ENCODE data around the gene UBAC1. TPM values are rescaled to one million over a fixed set of nuclear protein-coding genes. Genes with fewer than 3 reads are reported as not detected.
"Not testable (repeated sequence)": the region's sequence is repeated elsewhere in the genome, so short reads cannot be mapped to it uniquely, and the experiment has no call there.

UBAC1 gene
- total RNA-seq, 2 donors from 2014 or later: 37.9 to 39.3 TPM

- H3K4me3 ChIP-seq: no peak overlapping the region
- peaks cover 0 to 4% of the 10 kb centered on the region in 2 donors for H3K4me1 ChIP-seq (ENCODE audit: control insufficient read depth in 1 of 2, low read depth in 2 of 2)
- no peaks in the 10 kb centered on the region for H3K36me3 ChIP-seq
- no peaks in the 10 kb centered on the region for H3K27me3 ChIP-seq (replicated peaks; ENCODE audit: insufficient read depth)
- ATAC-seq (ENCODE audit: insufficient number of reproducible peaks, low FRiP score, low read depth): no peak
- H3K9me3 ChIP-seq: no peaks in the 10 kb centered on the region
- no peak overlapping the region for H3K27ac ChIP-seq
- TF ChIP-seq CTCF (IDR thresholded peaks at IDR 0.05): no peak
- DNase-seq (ENCODE audit: low spot score): no peak
These were observed 68.1 kb downstream of the UBAC1 start for GRCh38 chr9:135893104-135893503.

GRCh38 chr9:135892327-135892726, 68.8 kb downstream of the UBAC1 start:
- H3K27ac ChIP-seq; DNase-seq (ENCODE audit: low spot score); H3K27me3 ChIP-seq (replicated peaks; ENCODE audit: insufficient read depth); H3K36me3 ChIP-seq; ATAC-seq (ENCODE audit: insufficient number of reproducible peaks, low FRiP score, low read depth); H3K4me3 ChIP-seq; H3K9me3 ChIP-seq: not testable (repeated sequence)
- peaks cover under 1 to 11% of the 10 kb centered on the region in 2 donors for H3K4me1 ChIP-seq (ENCODE audit: control insufficient read depth in 1 of 2, low read depth in 2 of 2)

GRCh38 chr9:135891027-135891631, 70.0 kb downstream of the UBAC1 start:
- H3K27ac ChIP-seq: no peak overlapping the region
- no peak for DNase-seq (ENCODE audit: low spot score)
- no peak for ATAC-seq (ENCODE audit: insufficient number of reproducible peaks, low FRiP score, low read depth)
- no peaks in the 10 kb centered on the region for H3K9me3 ChIP-seq
- no peak overlapping the region for H3K4me3 ChIP-seq
- TF ChIP-seq CTCF (IDR thresholded peaks at IDR 0.05): no peak
- H3K36me3 ChIP-seq: no peaks in the 10 kb centered on the region
- no peaks in the 10 kb centered on the region for H3K27me3 ChIP-seq (replicated peaks; ENCODE audit: insufficient read depth)
- H3K4me1 ChIP-seq (ENCODE audit: control insufficient read depth in 1 of 2, low read depth in 2 of 2): peaks cover 11 to 23% of the 10 kb centered on the region in 2 donors

- no peak for ATAC-seq (ENCODE audit: insufficient number of reproducible peaks, low FRiP score, low read depth)
- peaks cover 11 to 31% of the 10 kb centered on the region in 2 donors for H3K4me1 ChIP-seq (ENCODE audit: control insufficient read depth in 1 of 2, low read depth in 2 of 2)
- no peak for DNase-seq (ENCODE audit: low spot score)
- H3K27ac ChIP-seq: no peak overlapping the region
- TF ChIP-seq CTCF (IDR thresholded peaks at IDR 0.05): no peak
- H3K36me3 ChIP-seq: no peaks in the 10 kb centered on the region
- no peaks in the 10 kb centered on the region for H3K27me3 ChIP-seq (replicated peaks; ENCODE audit: insufficient read depth)
- H3K4me3 ChIP-seq: no peak overlapping the region
- no peaks in the 10 kb centered on the region for H3K9me3 ChIP-seq
These were observed 70.8 kb downstream of the UBAC1 start for GRCh38 chr9:135890190-135891026.

- Histone ChIP-seq H3K36me3 (no peaks in the 10 kb centered on the region), H3K4me3 (no peak overlapping the region), H3K27me3 (replicated peaks; ENCODE audit: insufficient read depth) (no peaks in the 10 kb centered on the region), H3K9me3 (no peaks in the 10 kb centered on the region), H3K4me1 (ENCODE audit: control insufficient read depth in 1 of 2, low read depth in 2 of 2) (peaks cover 16 to 38% of the 10 kb centered on the region in 2 donors), H3K27ac (no peak overlapping the region)
- DNase-seq (ENCODE audit: low spot score) (no peak), ATAC-seq (ENCODE audit: insufficient number of reproducible peaks, low FRiP score, low read depth) (no peak)
- TF ChIP-seq CTCF (IDR thresholded peaks at IDR 0.05): no peak
These were observed 71.5 kb downstream of the UBAC1 start for GRCh38 chr9:135889564-135890189.

Data from thoracic aorta (tissue), 2 donors.